GM19468 (cell line): ENCODE measurements around the gene LRIT1.

Experiments used
- ATAC-seq: cut with Tn5 transposase; IDR thresholded peaks from one replicate; pipeline ENCODE4 v1.9.1; 2021; ENCODE audit warnings: mild to moderate bottlenecking, moderate library complexity, moderate number of reproducible peaks; ENCODE audit not compliant: unreplicated experiment; ENCODE audit errors: extremely low read depth

Gene LRIT1

GRCh38 chr10:84254552-84255478, 13.5 kb upstream of the LRIT1 start:
- ATAC-seq, result no peak

- ATAC-seq, result no peak
These were observed 7.4 kb upstream of the LRIT1 start for GRCh38 chr10:84248794-84249193.

DNA sequence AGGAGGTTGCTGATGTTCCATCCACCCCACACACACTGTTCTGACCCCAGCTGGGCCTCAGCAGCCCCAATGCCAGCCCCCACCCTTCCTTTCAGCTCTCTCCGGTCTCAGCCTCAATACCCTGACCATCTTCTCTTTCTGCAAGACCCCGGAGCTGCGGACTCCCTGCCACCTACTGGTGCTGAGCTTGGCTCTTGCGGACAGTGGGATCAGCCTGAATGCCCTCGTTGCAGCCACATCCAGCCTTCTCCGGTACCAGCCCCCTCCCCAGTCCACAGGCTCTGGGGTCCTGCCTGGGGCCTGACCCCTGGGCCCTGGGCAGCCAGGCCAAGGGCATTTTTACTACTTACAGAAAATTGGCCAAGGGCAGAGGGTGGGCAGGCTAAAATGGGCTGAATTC, 6.2 kb upstream of the LRIT1 start:
- ATAC-seq, result no peak

GRCh38 chr10:84244651-84245270, 3.4 kb upstream of the LRIT1 start, which contains the start of gene RGR:
Gene RGR (plus strand): TSS chr10:84245053. CDS start chr10:84245091, 38 bp downstream.
- no peak for ATAC-seq

DNA sequence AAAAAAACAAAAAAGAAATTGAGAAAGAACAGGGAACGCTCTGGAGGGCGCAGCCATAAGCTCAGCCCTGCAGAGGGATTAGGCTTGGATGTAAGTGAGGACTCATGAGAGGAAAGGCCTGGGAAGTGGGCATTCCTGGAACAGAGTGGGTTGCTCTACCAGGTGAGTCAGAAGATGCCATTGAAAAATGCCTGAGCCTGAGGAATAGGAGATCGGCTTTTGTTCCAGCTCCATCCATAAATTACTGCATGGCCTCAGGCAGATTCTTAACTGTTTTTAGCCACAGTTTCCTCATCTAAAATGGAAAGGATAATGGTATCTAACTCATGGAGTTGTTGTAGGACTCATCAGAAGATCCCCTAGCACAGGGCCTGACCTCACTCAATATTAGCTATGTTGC, 2.4 kb upstream of the LRIT1 start:
- no peak for ATAC-seq

DNA sequence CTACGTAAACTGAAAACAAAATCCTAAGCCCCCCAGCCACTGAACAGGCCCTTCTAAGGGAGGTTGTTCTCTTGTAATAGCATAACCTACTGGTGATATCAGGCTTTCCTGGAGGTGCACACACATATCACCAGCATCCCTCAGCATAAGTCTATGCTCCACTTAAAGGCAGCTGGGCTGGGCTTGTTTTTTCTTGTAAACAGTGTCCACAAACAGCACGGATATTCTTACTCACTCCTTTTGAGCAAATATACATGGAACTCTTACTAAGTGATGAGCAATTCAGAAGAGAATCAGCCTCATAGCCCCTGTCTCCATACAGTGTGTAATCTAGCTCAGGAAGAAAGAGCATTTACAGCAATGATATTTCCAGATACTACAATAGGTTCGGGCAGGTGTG, 2.4 kb downstream of the LRIT1 start:
- no peak for ATAC-seq

- ATAC-seq, result no peak
These were observed 3.9 kb downstream of the LRIT1 start for GRCh38 chr10:84237199-84238051.

DNA sequence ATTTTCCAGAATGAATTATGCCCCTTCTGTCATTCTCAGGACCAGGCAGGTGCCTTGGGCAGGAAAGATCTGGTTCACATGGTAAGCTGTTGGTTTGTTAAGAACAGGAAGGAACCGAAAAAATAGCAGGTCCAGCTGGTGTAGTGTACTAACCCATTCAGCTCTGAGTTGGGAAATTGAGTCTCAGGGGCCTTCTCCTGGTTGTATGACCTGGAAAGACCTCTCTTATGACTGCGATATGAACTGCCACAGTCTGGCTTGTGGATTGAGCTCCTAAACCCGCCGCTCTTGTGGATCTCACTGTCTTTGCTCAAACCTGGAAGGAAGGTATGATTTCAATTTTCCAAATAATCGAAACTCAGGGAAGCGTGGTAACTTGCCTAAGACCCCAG, 4.5 kb downstream of the LRIT1 start:
- ATAC-seq, result no peak

DNA sequence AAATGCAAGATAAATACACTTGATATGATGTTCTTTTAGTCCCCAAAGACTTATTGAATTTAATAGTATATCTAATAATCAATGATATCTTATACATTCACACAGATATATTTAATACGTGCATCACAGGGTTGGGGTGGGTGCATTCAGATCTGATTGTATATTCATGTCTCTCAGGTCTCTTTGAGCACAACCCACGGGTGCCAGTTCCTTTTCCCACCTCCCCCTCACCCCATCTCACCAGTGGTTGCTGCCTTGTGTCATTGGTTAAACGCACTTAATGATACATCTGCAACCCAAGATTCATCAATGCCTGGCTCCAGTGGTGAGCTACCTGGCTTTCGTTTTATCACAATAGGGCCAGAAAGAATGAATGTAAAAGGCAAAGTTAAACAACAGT, 6.2 kb downstream of the LRIT1 start:
- ATAC-seq, result no peak

GRCh38 chr10:84234479-84234878, 6.9 kb downstream of the LRIT1 start:
- ATAC-seq, result no peak

GRCh38 chr10:84233940-84234339, 7.4 kb downstream of the LRIT1 start:
- no peak for ATAC-seq

DNA sequence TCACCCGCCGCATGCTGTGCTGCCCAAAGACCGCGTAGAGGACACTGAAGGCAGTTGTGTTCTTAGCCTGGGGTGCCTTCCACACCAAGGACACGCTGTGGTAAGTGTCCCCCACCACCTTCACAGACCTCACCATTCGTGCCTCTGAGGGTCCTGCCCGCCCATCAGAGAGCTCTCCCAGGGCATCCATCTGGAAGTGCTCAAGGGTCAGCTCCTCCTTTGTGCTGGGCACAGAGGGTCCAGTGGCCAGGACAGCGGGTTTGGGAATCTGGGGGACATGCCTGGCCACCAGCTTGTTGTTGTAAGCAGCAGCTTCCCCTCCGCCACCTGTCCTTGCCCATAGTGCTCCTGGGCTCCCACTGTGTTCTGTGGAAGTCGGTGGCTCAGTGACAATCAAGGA, 9.0 kb downstream of the LRIT1 start:
- ATAC-seq, result no peak

DNA sequence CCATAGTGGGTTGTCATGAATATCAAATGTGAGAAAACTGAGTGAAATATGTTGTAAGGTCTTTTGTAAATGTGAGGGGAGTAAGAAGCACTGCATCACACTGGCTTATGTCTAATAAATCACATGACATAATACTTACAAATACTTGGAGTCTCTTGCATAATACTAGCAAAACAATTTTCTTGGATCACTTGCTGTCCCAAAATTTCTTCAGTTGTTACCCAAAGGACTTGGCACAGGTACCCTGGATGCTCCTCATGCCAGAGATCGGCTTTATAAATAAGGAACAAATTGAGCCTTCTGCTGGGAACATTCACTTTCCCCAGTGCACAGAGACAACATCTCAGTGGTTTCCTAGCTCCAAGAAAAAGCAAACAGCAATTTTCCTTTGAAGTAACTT, 11.0 kb downstream of the LRIT1 start:
- ATAC-seq, result no peak

DNA sequence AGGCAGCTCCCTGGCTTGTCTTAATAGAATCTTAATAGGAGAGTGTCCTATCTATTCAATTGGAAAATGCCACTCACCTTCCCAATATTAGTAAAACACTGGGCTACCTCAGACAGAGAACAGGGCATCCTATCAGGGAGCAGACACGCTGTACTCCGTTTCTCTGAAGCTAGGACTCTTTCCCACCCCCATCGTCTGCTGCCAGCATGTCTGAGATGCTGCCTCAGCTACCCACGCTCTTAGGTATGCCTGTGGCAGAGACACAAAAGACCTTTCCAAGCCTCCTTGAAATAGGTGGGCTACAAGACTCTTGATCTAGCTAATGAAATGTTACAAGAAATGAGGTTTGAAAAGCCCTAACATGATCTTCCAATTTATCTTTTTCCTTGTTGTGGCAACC, 13.5 kb downstream of the LRIT1 start:
- ATAC-seq, result no peak

- ATAC-seq, result no peak
These were observed 14.7 kb downstream of the LRIT1 start for GRCh38 chr10:84226616-84227015.

- no peak for ATAC-seq
These were observed 15.7 kb downstream of the LRIT1 start, which contains the start of gene LRIT2 for GRCh38 chr10:84225427-84226173. Gene LRIT2 (minus strand): TSS chr10:84225544. CDS start chr10:84225520, 24 bp downstream.

DNA sequence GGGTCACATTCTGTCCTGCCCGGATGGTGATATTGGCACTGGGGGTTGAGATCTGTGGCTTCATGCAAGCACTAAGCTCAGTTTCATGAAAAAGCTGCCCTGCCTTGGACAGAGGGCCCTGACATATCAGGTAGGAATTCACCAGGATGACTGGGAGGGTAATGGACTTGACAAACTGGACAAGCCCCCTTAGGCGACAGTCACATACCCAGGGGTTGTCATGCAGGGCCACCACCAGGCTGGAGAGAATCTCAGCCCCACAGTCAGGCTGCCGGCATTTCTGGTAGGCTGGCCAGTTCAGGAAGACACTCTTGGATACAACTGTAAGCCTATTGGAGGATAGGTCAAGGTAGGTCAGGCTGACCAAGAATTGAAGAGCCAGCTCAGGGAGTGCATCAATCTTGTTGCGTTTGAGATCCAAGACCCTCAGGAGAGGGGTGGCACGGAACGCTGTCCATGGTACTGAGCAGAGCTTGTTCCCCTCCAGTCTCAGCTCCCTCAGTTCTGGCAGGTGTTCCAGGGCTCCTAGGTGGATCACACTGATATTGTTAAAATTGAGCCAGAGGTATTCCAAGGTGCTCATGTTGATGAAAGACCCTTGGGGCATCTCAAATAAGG, 16.8 kb downstream of the LRIT1 start:
- no peak for ATAC-seq

- no peak for ATAC-seq
These were observed 19.4 kb downstream of the LRIT1 start for GRCh38 chr10:84221916-84222315.

DNA sequence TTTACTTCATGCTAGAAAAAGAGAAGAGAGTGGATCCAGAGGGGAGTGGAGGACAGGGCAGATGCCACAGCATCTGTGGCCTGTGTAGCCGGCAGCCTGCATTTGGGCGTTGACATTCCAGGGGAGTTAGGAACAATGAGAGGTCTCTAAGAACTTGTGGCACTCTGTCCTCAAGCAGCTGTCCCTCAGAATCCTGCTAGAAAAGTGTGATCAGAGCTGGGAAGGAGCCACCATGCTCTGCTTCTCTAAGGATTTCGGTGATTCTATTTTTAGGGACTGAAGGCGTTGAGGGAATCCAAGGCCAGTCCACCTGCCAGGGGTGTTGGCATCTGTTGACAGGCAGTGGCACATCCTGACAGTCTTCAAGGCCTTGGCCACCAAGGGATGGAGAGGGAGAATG, 23.6 kb downstream of the LRIT1 start:
- ATAC-seq, result no peak
